ENCODE results near the gene SLC35E2B. TPM values are rescaled to one million over a fixed set of nuclear protein-coding genes. Genes with fewer than 3 reads are reported as not detected.
"Not testable (repeated sequence)": the region's sequence is repeated elsewhere in the genome, so short reads cannot be mapped to it uniquely, and the experiment has no call there.

The SLC35E2B gene
- total RNA-seq, 1 experiment from 2014 or later = 26.4 TPM

- H3K4me1 Mint-ChIP-seq (ENCODE audit: low read depth, unreplicated experiment); H3K4me3 Mint-ChIP-seq (ENCODE audit: unreplicated experiment); H3K9me3 ChIP-seq; H3K9me3 Mint-ChIP-seq (ENCODE audit: unreplicated experiment); DNase-seq; H3K27me3 Mint-ChIP-seq (ENCODE audit: insufficient read depth, unreplicated experiment); POLR2A ChIA-PET; H3K27ac Mint-ChIP-seq (ENCODE audit: unreplicated experiment); H3K4me1 ChIP-seq; H3K36me3 ChIP-seq (ENCODE audit: control insufficient read depth, insufficient read depth, low read length); BruUV-seq (replicated peaks); H3K4me3 ChIP-seq (ENCODE audit: low read depth, low read length); H3K27me3 ChIP-seq (replicated peaks; ENCODE audit: control insufficient read depth, insufficient read depth, low read length); CTCF ChIA-PET: not testable (repeated sequence)
- intact Hi-C loops (cut with micrococcal nuclease; ENCODE audit: unreplicated experiment) = loop anchor here (5.0 kb wide), 1 partner anchor 69 kb away; no protein-coding TSS in a partner anchor
- peaks cover 65% of the 10 kb centered on the region for H3K36me3 Mint-ChIP-seq (ENCODE audit: insufficient read depth, unreplicated experiment)
These were observed 44.3 kb downstream of the SLC35E2B start for GRCh38 chr1:1648265-1648664.

GRCh38 chr1:1647567-1648241 lies 44.9 kb downstream of the SLC35E2B start:
- H3K4me3 Mint-ChIP-seq (ENCODE audit: unreplicated experiment); BruUV-seq (replicated peaks); DNase-seq; H3K27ac Mint-ChIP-seq (ENCODE audit: unreplicated experiment); H3K27me3 Mint-ChIP-seq (ENCODE audit: insufficient read depth, unreplicated experiment); POLR2A ChIA-PET; H3K9me3 ChIP-seq; H3K36me3 ChIP-seq (ENCODE audit: control insufficient read depth, insufficient read depth, low read length); H3K27me3 ChIP-seq (replicated peaks; ENCODE audit: control insufficient read depth, insufficient read depth, low read length); CTCF ChIA-PET; H3K4me3 ChIP-seq (ENCODE audit: low read depth, low read length); H3K4me1 ChIP-seq; H3K9me3 Mint-ChIP-seq (ENCODE audit: unreplicated experiment); H3K4me1 Mint-ChIP-seq (ENCODE audit: low read depth, unreplicated experiment): not testable (repeated sequence)
- peaks cover 64% of the 10 kb centered on the region for H3K36me3 Mint-ChIP-seq (ENCODE audit: insufficient read depth, unreplicated experiment)
- intact Hi-C loops (cut with micrococcal nuclease; ENCODE audit: unreplicated experiment) = loop anchor here (5.0 kb wide), 1 partner anchor 70 kb away; no protein-coding TSS in a partner anchor

GRCh38 chr1:1646326-1646725 lies 46.3 kb downstream of the SLC35E2B start:
- H3K4me1 Mint-ChIP-seq (ENCODE audit: low read depth, unreplicated experiment); CTCF ChIA-PET: not testable (repeated sequence)

DNA sequence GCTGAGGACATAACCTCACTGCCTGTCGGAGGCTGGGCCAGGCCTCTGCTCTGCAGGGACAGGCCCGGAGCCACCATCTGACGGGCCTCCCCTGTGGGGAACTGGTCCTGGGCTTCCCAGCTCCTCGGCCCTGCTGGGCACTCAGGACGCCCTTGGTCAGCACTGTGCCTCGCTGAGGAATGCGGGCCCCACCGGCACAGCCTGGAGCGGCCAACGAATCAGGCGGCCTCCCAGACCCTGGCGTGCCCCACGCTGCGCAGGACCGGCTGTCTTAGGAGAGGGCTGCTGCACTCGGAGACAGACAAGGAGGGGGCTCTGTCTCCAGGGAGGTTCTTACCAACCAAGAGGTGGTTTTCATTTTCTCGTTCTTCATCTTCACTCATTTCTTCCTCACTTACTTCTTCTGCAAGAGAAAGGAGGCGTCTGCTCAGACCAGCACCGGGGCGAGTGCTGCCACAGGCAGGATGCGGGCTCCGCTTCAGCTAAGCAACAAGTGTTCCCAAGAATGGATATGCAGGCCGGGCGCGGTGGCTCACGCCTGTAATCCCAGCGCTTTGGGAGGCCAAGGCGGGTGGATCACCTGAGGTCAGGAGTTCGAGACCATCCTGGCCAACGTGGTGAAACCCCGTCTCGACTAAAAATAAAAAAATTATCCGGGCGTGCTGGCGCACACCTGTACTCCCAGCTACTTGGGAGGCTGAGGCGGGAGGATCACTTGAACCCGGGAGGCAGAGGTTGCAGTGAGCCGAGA lies 51.7 kb downstream of the SLC35E2B start:
- BruUV-seq (replicated peaks); H3K36me3 ChIP-seq (ENCODE audit: control insufficient read depth, insufficient read depth, low read length); H3K4me1 ChIP-seq; H3K4me3 ChIP-seq (ENCODE audit: low read depth, low read length); DNase-seq; H3K27me3 Mint-ChIP-seq (ENCODE audit: insufficient read depth, unreplicated experiment); POLR2A ChIA-PET; CTCF ChIA-PET; H3K4me3 Mint-ChIP-seq (ENCODE audit: unreplicated experiment); H3K27me3 ChIP-seq (replicated peaks; ENCODE audit: control insufficient read depth, insufficient read depth, low read length); H3K27ac Mint-ChIP-seq (ENCODE audit: unreplicated experiment); intact Hi-C loops (cut with micrococcal nuclease; ENCODE audit: unreplicated experiment); H3K4me1 Mint-ChIP-seq (ENCODE audit: low read depth, unreplicated experiment); H3K9me3 Mint-ChIP-seq (ENCODE audit: unreplicated experiment); H3K9me3 ChIP-seq: not testable (repeated sequence)
- peaks cover 11% of the 10 kb centered on the region for H3K36me3 Mint-ChIP-seq (ENCODE audit: insufficient read depth, unreplicated experiment)

More at GRCh38 chr1:1646326-1646725, 46.3 kb downstream of the SLC35E2B start:
- H3K36me3 ChIP-seq (ENCODE audit: control insufficient read depth, insufficient read depth, low read length); DNase-seq; H3K9me3 ChIP-seq; H3K4me3 Mint-ChIP-seq (ENCODE audit: unreplicated experiment); H3K9me3 Mint-ChIP-seq (ENCODE audit: unreplicated experiment); H3K4me1 ChIP-seq; H3K27me3 ChIP-seq (replicated peaks; ENCODE audit: control insufficient read depth, insufficient read depth, low read length); H3K27ac Mint-ChIP-seq (ENCODE audit: unreplicated experiment); H3K27me3 Mint-ChIP-seq (ENCODE audit: insufficient read depth, unreplicated experiment); POLR2A ChIA-PET; BruUV-seq (replicated peaks); H3K4me3 ChIP-seq (ENCODE audit: low read depth, low read length): not testable (repeated sequence)
- peaks cover 51% of the 10 kb centered on the region for H3K36me3 Mint-ChIP-seq (ENCODE audit: insufficient read depth, unreplicated experiment)
- intact Hi-C loops (cut with micrococcal nuclease; ENCODE audit: unreplicated experiment) = loop anchor here (5.0 kb wide), 1 partner anchor 71 kb away; no protein-coding TSS in a partner anchor

GRCh38 chr1:1640081-1640480 lies 52.5 kb downstream of the SLC35E2B start:
- intact Hi-C loops (cut with micrococcal nuclease; ENCODE audit: unreplicated experiment); H3K4me1 Mint-ChIP-seq (ENCODE audit: low read depth, unreplicated experiment); H3K27me3 Mint-ChIP-seq (ENCODE audit: insufficient read depth, unreplicated experiment); BruUV-seq (replicated peaks); H3K4me1 ChIP-seq; DNase-seq; H3K36me3 ChIP-seq (ENCODE audit: control insufficient read depth, insufficient read depth, low read length); H3K9me3 ChIP-seq; H3K9me3 Mint-ChIP-seq (ENCODE audit: unreplicated experiment); POLR2A ChIA-PET; H3K27ac Mint-ChIP-seq (ENCODE audit: unreplicated experiment); H3K4me3 ChIP-seq (ENCODE audit: low read depth, low read length); H3K4me3 Mint-ChIP-seq (ENCODE audit: unreplicated experiment); H3K27me3 ChIP-seq (replicated peaks; ENCODE audit: control insufficient read depth, insufficient read depth, low read length); CTCF ChIA-PET; H3K36me3 Mint-ChIP-seq (ENCODE audit: insufficient read depth, unreplicated experiment): not testable (repeated sequence)

GRCh38 chr1:1639368-1639767 lies 53.2 kb downstream of the SLC35E2B start:
- H3K9me3 Mint-ChIP-seq (ENCODE audit: unreplicated experiment); H3K4me1 Mint-ChIP-seq (ENCODE audit: low read depth, unreplicated experiment); BruUV-seq (replicated peaks); H3K27me3 ChIP-seq (replicated peaks; ENCODE audit: control insufficient read depth, insufficient read depth, low read length); DNase-seq; CTCF ChIA-PET; H3K9me3 ChIP-seq; H3K4me3 ChIP-seq (ENCODE audit: low read depth, low read length); H3K4me3 Mint-ChIP-seq (ENCODE audit: unreplicated experiment); H3K36me3 ChIP-seq (ENCODE audit: control insufficient read depth, insufficient read depth, low read length); H3K36me3 Mint-ChIP-seq (ENCODE audit: insufficient read depth, unreplicated experiment); intact Hi-C loops (cut with micrococcal nuclease; ENCODE audit: unreplicated experiment); H3K27me3 Mint-ChIP-seq (ENCODE audit: insufficient read depth, unreplicated experiment); POLR2A ChIA-PET; H3K4me1 ChIP-seq; H3K27ac Mint-ChIP-seq (ENCODE audit: unreplicated experiment): not testable (repeated sequence)

DNA sequence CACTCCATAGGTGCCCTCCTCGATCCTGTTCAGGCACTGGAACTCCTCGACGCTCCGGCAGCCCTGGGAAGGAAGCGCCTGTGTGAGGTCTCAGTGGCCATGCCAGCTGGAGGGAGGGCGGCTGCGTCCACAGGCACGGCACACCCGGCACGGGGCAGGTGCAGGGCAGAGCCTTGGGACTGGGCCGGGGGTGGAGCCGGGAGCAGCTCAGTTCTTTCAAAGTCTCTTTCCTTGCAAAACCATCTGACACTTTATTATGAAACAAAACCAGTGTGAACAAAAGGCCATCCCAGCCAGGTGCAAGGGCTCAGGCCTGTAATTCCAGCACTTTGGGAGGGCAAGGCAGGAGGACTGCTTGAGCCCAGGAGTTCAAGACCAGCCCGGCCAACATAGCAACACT lies 54.1 kb downstream of the SLC35E2B start:
- not testable (repeated sequence) for BruUV-seq (replicated peaks)

More for the DNA sequence above, 54.1 kb downstream of the SLC35E2B start:
- H3K4me1 Mint-ChIP-seq (ENCODE audit: low read depth, unreplicated experiment); H3K27me3 ChIP-seq (replicated peaks; ENCODE audit: control insufficient read depth, insufficient read depth, low read length); H3K36me3 Mint-ChIP-seq (ENCODE audit: insufficient read depth, unreplicated experiment); POLR2A ChIA-PET; intact Hi-C loops (cut with micrococcal nuclease; ENCODE audit: unreplicated experiment); CTCF ChIA-PET; H3K4me1 ChIP-seq; H3K4me3 Mint-ChIP-seq (ENCODE audit: unreplicated experiment); H3K9me3 Mint-ChIP-seq (ENCODE audit: unreplicated experiment); H3K27me3 Mint-ChIP-seq (ENCODE audit: insufficient read depth, unreplicated experiment); H3K36me3 ChIP-seq (ENCODE audit: control insufficient read depth, insufficient read depth, low read length); H3K9me3 ChIP-seq; DNase-seq; H3K4me3 ChIP-seq (ENCODE audit: low read depth, low read length); H3K27ac Mint-ChIP-seq (ENCODE audit: unreplicated experiment): not testable (repeated sequence)
